ENCODE measurements around the gene STK16.

GRCh38 chr2:219210196-219210885, 34.9 kb upstream of the STK16 start:
- TF ChIP-seq CTCF (IDR thresholded peaks at IDR 0.05; ENCODE audit: poor library complexity) (no peak), EZH2 (IDR thresholded peaks at IDR 0.05; ENCODE audit: borderline replicate concordance) (no peak)

All from hepatocyte (in vitro differentiated cells).